ENCODE measurements around the gene GCC1.

DNA sequence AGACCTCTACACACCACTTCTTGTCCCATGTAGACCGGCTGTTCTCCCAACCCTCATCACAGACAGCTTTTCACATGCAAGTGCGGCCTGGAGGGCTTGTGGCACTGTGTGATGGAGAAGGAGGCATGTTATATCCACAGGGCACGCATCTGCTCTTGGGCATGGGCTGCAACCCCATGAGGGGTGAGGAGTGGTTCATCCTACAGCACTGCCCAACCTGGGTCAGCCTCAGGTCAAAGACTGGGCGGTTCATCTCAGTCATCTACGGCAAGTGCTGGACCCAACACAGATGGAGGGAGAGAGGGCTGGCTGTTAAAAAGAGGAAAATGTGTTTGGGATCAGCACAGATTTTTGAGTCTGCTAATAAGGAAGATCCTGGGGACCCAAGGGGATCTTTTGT, 10.3 kb upstream of the GCC1 start:
- TF ChIP-seq CEBPB (IDR thresholded peaks at IDR 0.05) (no peak), TAF1 (IDR thresholded peaks at IDR 0.05; ENCODE audit: low read depth) (no peak), EP300 (IDR thresholded peaks at IDR 0.05; ENCODE audit: borderline replicate concordance) (no peak), EGR1 (IDR thresholded peaks at IDR 0.05) (no peak), YY1 (IDR thresholded peaks at IDR 0.05; ENCODE audit: low read depth) (no peak), RAD21 (IDR thresholded peaks at IDR 0.05; ENCODE audit: low read depth) (no peak), CREB1 (IDR thresholded peaks at IDR 0.05; ENCODE audit: low read depth) (no peak), TEAD4 (IDR thresholded peaks at IDR 0.05) (no peak), ZBTB7A (IDR thresholded peaks at IDR 0.05; ENCODE audit: low read depth) (no peak), TCF12 (IDR thresholded peaks at IDR 0.05; ENCODE audit: low read depth) (no peak), FOXM1 (IDR thresholded peaks at IDR 0.05; ENCODE audit: borderline replicate concordance, low read depth) (no peak)
- TF ChIP-seq, protein P1, sequence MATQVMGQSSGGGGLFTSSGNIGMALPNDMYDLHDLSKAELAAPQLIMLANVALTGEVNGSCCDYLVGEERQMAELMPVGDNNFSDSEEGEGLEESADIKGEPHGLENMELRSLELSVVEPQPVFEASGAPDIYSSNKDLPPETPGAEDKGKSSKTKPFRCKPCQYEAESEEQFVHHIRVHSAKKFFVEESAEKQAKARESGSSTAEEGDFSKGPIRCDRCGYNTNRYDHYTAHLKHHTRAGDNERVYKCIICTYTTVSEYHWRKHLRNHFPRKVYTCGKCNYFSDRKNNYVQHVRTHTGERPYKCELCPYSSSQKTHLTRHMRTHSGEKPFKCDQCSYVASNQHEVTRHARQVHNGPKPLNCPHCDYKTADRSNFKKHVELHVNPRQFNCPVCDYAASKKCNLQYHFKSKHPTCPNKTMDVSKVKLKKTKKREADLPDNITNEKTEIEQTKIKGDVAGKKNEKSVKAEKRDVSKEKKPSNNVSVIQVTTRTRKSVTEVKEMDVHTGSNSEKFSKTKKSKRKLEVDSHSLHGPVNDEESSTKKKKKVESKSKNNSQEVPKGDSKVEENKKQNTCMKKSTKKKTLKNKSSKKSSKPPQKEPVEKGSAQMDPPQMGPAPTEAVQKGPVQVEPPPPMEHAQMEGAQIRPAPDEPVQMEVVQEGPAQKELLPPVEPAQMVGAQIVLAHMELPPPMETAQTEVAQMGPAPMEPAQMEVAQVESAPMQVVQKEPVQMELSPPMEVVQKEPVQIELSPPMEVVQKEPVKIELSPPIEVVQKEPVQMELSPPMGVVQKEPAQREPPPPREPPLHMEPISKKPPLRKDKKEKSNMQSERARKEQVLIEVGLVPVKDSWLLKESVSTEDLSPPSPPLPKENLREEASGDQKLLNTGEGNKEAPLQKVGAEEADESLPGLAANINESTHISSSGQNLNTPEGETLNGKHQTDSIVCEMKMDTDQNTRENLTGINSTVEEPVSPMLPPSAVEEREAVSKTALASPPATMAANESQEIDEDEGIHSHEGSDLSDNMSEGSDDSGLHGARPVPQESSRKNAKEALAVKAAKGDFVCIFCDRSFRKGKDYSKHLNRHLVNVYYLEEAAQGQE (IDR thresholded peaks at IDR 0.05; ENCODE audit: low read depth), result no peak
- TF ChIP-seq, protein P2, sequence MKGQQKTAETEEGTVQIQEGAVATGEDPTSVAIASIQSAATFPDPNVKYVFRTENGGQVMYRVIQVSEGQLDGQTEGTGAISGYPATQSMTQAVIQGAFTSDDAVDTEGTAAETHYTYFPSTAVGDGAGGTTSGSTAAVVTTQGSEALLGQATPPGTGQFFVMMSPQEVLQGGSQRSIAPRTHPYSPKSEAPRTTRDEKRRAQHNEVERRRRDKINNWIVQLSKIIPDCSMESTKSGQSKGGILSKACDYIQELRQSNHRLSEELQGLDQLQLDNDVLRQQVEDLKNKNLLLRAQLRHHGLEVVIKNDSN (IDR thresholded peaks at IDR 0.05), result no peak
- TF ChIP-seq, protein P3, sequence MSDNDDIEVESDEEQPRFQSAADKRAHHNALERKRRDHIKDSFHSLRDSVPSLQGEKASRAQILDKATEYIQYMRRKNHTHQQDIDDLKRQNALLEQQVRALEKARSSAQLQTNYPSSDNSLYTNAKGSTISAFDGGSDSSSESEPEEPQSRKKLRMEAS (IDR thresholded peaks at IDR 0.05), result no peak
